GM12864 (cell line): ENCODE results near the gene RGS19.

Experiments
- DNase-seq: peaks from one replicate; pipeline ENCODE4 v3.0.0-alpha.2; 2011; ENCODE audit warnings: low read depth
- H3K4me3 ChIP-seq: 2 replicates; pipeline ENCODE4 v1.5.1; 2011; ENCODE audit warnings: mild to moderate bottlenecking, low read depth, low read length, control low read depth
- CTCF ChIP-seq: IDR thresholded peaks from 2 replicates; pipeline ENCODE4 v1.5.1; 2011; ENCODE audit warnings: low read depth, mild to moderate bottlenecking, moderate library complexity, low read length, control low read depth, inconsistent platforms; ENCODE audit errors: missing control alignments

RGS19 gene

GRCh38 chr20:64096535-64096934 is 17.2 kb upstream of the RGS19 start:
- no peak overlapping the region for H3K4me3 ChIP-seq
- no peak for TF ChIP-seq CTCF
- no peak for DNase-seq

- no peak overlapping the region for H3K4me3 ChIP-seq
- TF ChIP-seq CTCF = no peak
- no peak for DNase-seq
Observed at GRCh38 chr20:64095927-64096326, 16.6 kb upstream of the RGS19 start.

- no peak overlapping the region for H3K4me3 ChIP-seq
- no peak for TF ChIP-seq CTCF
- no peak for DNase-seq
Observed at GRCh38 chr20:64095455-64095854, 16.1 kb upstream of the RGS19 start.

- TF ChIP-seq CTCF = no peak
- no peak for DNase-seq
- no peak overlapping the region for H3K4me3 ChIP-seq
Observed at GRCh38 chr20:64093013-64093503, 13.7 kb upstream of the RGS19 start.

GRCh38 chr20:64092258-64093012 is 13.1 kb upstream of the RGS19 start:
- H3K4me3 ChIP-seq = no peak overlapping the region
- no peak for DNase-seq
- TF ChIP-seq CTCF = no peak

- TF ChIP-seq CTCF = no peak
- H3K4me3 ChIP-seq = no peak overlapping the region
- no peak for DNase-seq
Observed at GRCh38 chr20:64091770-64092169, 12.5 kb upstream of the RGS19 start.

- H3K4me3 ChIP-seq = no peak overlapping the region
- DNase-seq = no peak
- no peak for TF ChIP-seq CTCF
Observed at GRCh38 chr20:64091340-64091739, 12.0 kb upstream of the RGS19 start.
